Measurements from ENCODE around the gene NUP133.

DNA sequence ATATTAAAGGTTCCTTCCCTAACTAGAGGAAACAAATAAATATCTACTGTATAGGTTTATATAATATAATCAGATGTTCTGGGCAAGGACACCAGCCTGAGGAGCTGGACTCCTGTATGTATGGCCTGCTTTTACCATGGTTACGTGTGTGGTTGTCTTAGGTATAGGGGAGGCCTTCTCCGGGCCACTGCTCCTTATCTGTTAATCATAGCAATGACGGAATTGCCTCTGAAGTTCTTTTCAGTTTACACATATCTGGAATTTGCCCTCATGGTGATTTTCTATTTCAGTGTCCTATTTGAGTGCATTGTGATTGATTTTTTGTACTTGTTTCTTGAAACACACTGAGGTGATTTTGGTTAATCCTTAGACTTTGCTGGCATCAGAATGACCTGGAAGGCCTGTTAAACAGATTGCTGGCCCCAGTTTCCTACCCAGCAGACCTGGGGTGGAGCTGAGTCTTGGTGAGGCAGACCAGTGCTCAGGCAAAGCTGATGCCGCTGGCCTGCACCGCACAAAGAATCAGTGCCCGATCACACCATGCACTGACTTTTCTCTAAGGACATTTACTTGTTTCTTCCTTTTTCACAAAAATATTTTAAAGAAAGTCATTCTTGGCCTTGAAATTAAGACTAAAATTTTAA lies 31.8 kb upstream of the NUP133 start:
- TF ChIP-seq CTCF (IDR thresholded peaks at IDR 0.05; ENCODE audit: insufficient read depth, low read length) (no peak), POLR2AphosphoS5 (IDR thresholded peaks at IDR 0.05; ENCODE audit: low read depth) (no peak)
- TF ChIP-seq, protein P1, sequence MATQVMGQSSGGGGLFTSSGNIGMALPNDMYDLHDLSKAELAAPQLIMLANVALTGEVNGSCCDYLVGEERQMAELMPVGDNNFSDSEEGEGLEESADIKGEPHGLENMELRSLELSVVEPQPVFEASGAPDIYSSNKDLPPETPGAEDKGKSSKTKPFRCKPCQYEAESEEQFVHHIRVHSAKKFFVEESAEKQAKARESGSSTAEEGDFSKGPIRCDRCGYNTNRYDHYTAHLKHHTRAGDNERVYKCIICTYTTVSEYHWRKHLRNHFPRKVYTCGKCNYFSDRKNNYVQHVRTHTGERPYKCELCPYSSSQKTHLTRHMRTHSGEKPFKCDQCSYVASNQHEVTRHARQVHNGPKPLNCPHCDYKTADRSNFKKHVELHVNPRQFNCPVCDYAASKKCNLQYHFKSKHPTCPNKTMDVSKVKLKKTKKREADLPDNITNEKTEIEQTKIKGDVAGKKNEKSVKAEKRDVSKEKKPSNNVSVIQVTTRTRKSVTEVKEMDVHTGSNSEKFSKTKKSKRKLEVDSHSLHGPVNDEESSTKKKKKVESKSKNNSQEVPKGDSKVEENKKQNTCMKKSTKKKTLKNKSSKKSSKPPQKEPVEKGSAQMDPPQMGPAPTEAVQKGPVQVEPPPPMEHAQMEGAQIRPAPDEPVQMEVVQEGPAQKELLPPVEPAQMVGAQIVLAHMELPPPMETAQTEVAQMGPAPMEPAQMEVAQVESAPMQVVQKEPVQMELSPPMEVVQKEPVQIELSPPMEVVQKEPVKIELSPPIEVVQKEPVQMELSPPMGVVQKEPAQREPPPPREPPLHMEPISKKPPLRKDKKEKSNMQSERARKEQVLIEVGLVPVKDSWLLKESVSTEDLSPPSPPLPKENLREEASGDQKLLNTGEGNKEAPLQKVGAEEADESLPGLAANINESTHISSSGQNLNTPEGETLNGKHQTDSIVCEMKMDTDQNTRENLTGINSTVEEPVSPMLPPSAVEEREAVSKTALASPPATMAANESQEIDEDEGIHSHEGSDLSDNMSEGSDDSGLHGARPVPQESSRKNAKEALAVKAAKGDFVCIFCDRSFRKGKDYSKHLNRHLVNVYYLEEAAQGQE (IDR thresholded peaks at IDR 0.05; ENCODE audit: insufficient replicate concordance, low read depth), result no peak

Data from HL-60 (cell line).